Posterior cingulate gyrus (tissue), 11 donors: ENCODE data around the gene CRACDL.
"Not testable (repeated sequence)": the region's sequence is repeated elsewhere in the genome, so short reads cannot be mapped to it uniquely, and the experiment has no call there.

Experiments used
- DNase-seq, 10 donors: peaks; one replicate each; pipeline versions ENCODE4 v3.0.0 to v3.0.0-alpha.2; 2020 to 2021; ENCODE audit warnings: mixed read lengths in 3 of 10
- intact Hi-C: fragments of 100-400 bp; cut with DNase I; formaldehyde crosslinking; loops from one replicate; pipeline ENCODE4 v1.15.1; 2023

Gene CRACDL

GRCh38 chr2:98908931-98909316 is 27.1 kb downstream of the CRACDL start:
- intact Hi-C loops: no loop called here
- no peak for DNase-seq

GRCh38 chr2:98907966-98908905 is 27.8 kb downstream of the CRACDL start:
- intact Hi-C loops: no loop called here
- DNase-seq: peak in 3 of 10 donors; percentile 10 to 25 (median 24)

GRCh38 chr2:98907385-98907784 is 28.6 kb downstream of the CRACDL start:
- no peak for DNase-seq
- intact Hi-C loops: no loop called here

GRCh38 chr2:98903767-98904485 is 32.1 kb downstream of the CRACDL start:
- peak in 3 of 10 donors; percentile 13 to 66 (median 56) for DNase-seq
- intact Hi-C loops: no loop called here

GRCh38 chr2:98903064-98903355 is 33.0 kb downstream of the CRACDL start:
- intact Hi-C loops: no loop called here
- DNase-seq: peak in 3 of 10 donors; percentile 2 to 79 (median 55)

GRCh38 chr2:98902209-98903063 is 33.6 kb downstream of the CRACDL start:
- DNase-seq: peak in 2 of 10 donors; percentile 53 to 58

GRCh38 chr2:98901702-98902101 is 34.3 kb downstream of the CRACDL start:
- DNase-seq: peak in 2 of 10 donors; percentile 17 to 55
- intact Hi-C loops: no loop called here

More at GRCh38 chr2:98902209-98903063, 33.6 kb downstream of the CRACDL start:
- intact Hi-C loops: no loop called here

GRCh38 chr2:98901291-98901690 is 34.7 kb downstream of the CRACDL start:
- intact Hi-C loops: no loop called here
- peak in 2 of 10 donors; percentile 30 to 33 for DNase-seq

GRCh38 chr2:98900721-98901120 is 35.3 kb downstream of the CRACDL start:
- intact Hi-C loops: no loop called here

GRCh38 chr2:98899703-98900078 is 36.3 kb downstream of the CRACDL start:
- DNase-seq, intact Hi-C loops: not testable (repeated sequence)

More at GRCh38 chr2:98900721-98901120, 35.3 kb downstream of the CRACDL start:
- DNase-seq: peak in 2 of 10 donors; percentile 22 to 72

GRCh38 chr2:98899041-98899702 is 36.9 kb downstream of the CRACDL start:
- DNase-seq: peak in 2 of 10 donors; percentile 38 to 52
- intact Hi-C loops: no loop called here

- intact Hi-C loops: no loop called here
- peak in 3 of 10 donors; percentile 67 to 74 (median 72) for DNase-seq
Measured at GRCh38 chr2:98898423-98898841, 37.6 kb downstream of the CRACDL start.

GRCh38 chr2:98897746-98898145 is 38.3 kb downstream of the CRACDL start:
- intact Hi-C loops: no loop called here
- DNase-seq: peak in 1 of 10 donors; percentile 26

- intact Hi-C loops: no loop called here
- peak in 2 of 10 donors; percentile 26 to 53 for DNase-seq
Measured at GRCh38 chr2:98896944-98897343, 39.1 kb downstream of the CRACDL start.

- intact Hi-C loops: no loop called here
- DNase-seq: peak in 2 of 10 donors; percentile 25 to 54
Measured at GRCh38 chr2:98896416-98896815, 39.6 kb downstream of the CRACDL start.

- intact Hi-C loops: no loop called here
- DNase-seq: peak in 2 of 10 donors; percentile 51 to 69
Measured at GRCh38 chr2:98895901-98896300, 40.1 kb downstream of the CRACDL start.

GRCh38 chr2:98895221-98895620 is 40.8 kb downstream of the CRACDL start:
- DNase-seq: peak in 2 of 10 donors; percentile 22 to 23
- intact Hi-C loops: no loop called here

- intact Hi-C loops: no loop called here
- DNase-seq: peak in 2 of 10 donors; percentile 67 to 79
Measured at GRCh38 chr2:98894331-98895000, 41.6 kb downstream of the CRACDL start.

GRCh38 chr2:98893911-98894321 is 42.1 kb downstream of the CRACDL start:
- DNase-seq: peak in 3 of 10 donors; percentile 71 to 87 (median 74)
- intact Hi-C loops: no loop called here
